ENCODE measurements around the gene MRPS35. TPM values are rescaled to one million over a fixed set of nuclear protein-coding genes. Genes with fewer than 3 reads are reported as not detected.
"Not testable (repeated sequence)": the region's sequence is repeated elsewhere in the genome, so short reads cannot be mapped to it uniquely, and the experiment has no call there.

The MRPS35 gene
- total and polyA plus RNA-seq, 2 experiments from 2014 or later: 32.0 to 63.6 TPM

- DNase-seq (ENCODE audit: low read depth in 1 of 2, low spot score in 1 of 2): no peak
- H3K4me3 ChIP-seq: no peak overlapping the region
- H3K36me3 ChIP-seq: peaks cover 42% of the 10 kb centered on the region
- no peaks in the 10 kb centered on the region for H3K27me3 ChIP-seq
- TF ChIP-seq CTCF (IDR thresholded peaks at IDR 0.05; ENCODE audit: low read depth, low read length): no peak
- no peak overlapping the region for H3K27ac ChIP-seq
- no peaks in the 10 kb centered on the region for H3K4me1 ChIP-seq (ENCODE audit: low read depth)
- H3K9me3 ChIP-seq (ENCODE audit: low read depth): no peaks in the 10 kb centered on the region
These were observed 12.6 kb downstream of the MRPS35 start for GRCh38 chr12:27723212-27723611.

DNA sequence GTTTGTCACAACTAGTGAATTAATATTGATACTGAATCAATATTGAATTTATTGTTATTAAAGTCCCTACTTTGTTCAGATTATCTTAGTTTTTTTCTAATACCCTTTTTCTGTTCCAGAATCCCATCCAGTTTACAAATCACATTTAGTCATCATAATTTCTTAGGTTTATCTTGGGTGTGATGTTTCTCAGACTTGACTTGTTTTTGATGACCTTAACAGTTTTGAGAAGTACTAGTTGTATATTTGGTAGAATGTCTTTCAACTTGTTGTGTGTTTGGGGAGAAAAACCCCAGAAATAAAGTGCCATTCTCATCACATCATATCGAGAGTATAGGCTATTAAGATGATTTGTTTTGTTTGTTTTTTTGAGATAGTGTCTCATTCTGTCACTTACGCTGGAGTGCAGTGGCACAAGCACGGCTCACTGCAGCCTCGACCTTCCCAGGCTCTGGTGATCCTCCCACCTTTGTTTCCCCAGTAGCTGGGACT, 19.5 kb downstream of the MRPS35 start:
- no peak for TF ChIP-seq CTCF (IDR thresholded peaks at IDR 0.05; ENCODE audit: low read depth, low read length)
- H3K4me1 ChIP-seq (ENCODE audit: low read depth): no peaks in the 10 kb centered on the region
- H3K9me3 ChIP-seq (ENCODE audit: low read depth): no peaks in the 10 kb centered on the region
- no peak for DNase-seq (ENCODE audit: low read depth in 1 of 2, low spot score in 1 of 2)
- no peak overlapping the region for H3K4me3 ChIP-seq
- H3K36me3 ChIP-seq: peaks cover 26% of the 10 kb centered on the region
- H3K27ac ChIP-seq: no peak overlapping the region
- H3K27me3 ChIP-seq: no peaks in the 10 kb centered on the region

DNA sequence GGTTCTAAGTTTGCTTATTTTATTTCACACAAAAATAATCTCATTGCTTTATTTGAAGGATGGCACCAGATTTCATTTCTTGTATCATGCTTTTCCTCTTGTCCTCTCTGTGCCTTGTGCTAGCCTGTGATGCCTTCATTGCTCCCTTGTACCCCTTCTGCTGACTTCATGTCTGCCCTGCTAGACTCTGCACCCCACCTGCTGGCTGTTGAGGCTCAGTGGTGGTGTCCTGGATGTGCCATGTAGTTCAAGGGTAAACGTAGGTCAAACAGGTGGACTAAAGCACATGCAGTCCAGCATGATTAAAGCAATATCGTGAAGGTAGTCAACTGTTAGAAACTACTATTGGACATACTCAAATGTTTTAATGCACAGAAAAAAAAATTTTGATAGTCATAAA, 21.6 kb downstream of the MRPS35 start:
- peaks cover 35% of the 10 kb centered on the region for H3K36me3 ChIP-seq
- TF ChIP-seq CTCF (IDR thresholded peaks at IDR 0.05; ENCODE audit: low read depth, low read length): peak; percentile 20
- no peak overlapping the region for H3K4me3 ChIP-seq
- H3K4me1 ChIP-seq (ENCODE audit: low read depth): no peaks in the 10 kb centered on the region
- H3K9me3 ChIP-seq (ENCODE audit: low read depth): no peaks in the 10 kb centered on the region
- peak in 1 of 2 donors; percentile 2 for DNase-seq (ENCODE audit: low read depth in 1 of 2, low spot score in 1 of 2)
- H3K27ac ChIP-seq: no peak overlapping the region
- H3K27me3 ChIP-seq: no peaks in the 10 kb centered on the region

GRCh38 chr12:27733052-27733656, 22.5 kb downstream of the MRPS35 start:
- Histone ChIP-seq H3K36me3 (peaks cover 43% of the 10 kb centered on the region), H3K27ac (no peak overlapping the region), H3K9me3 (ENCODE audit: low read depth) (no peaks in the 10 kb centered on the region), H3K4me1 (ENCODE audit: low read depth) (no peaks in the 10 kb centered on the region), H3K27me3 (no peaks in the 10 kb centered on the region), H3K4me3 (no peak overlapping the region)
- peak; percentile 48 to 57 for DNase-seq (ENCODE audit: low read depth in 1 of 2, low spot score in 1 of 2)
- TF ChIP-seq CTCF (IDR thresholded peaks at IDR 0.05; ENCODE audit: low read depth, low read length): peak; percentile 87

DNA sequence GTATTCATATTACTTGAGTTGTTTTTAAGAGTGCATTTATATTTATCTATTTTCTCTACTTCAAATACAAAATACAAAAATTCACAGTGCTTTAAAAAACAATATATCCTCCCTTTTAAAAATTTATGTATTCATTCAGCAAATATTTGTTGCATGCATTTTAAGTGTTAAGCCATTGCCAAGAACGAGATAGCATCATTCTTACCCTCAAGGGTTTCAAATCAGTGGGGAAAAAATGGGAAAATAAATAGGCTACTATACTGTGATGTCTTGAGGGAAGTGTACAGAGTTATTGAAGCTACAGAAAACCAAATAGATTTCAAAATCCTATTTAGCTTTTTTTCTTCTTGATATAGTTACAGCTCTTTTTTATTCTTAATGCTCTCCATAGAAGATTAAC, 23.2 kb downstream of the MRPS35 start:
- H3K4me1 ChIP-seq (ENCODE audit: low read depth): no peaks in the 10 kb centered on the region
- H3K36me3 ChIP-seq: peaks cover 47% of the 10 kb centered on the region
- no peak for TF ChIP-seq CTCF (IDR thresholded peaks at IDR 0.05; ENCODE audit: low read depth, low read length)
- H3K4me3 ChIP-seq: no peak overlapping the region
- H3K27ac ChIP-seq: no peak overlapping the region
- no peaks in the 10 kb centered on the region for H3K27me3 ChIP-seq
- no peak for DNase-seq (ENCODE audit: low read depth in 1 of 2, low spot score in 1 of 2)
- no peaks in the 10 kb centered on the region for H3K9me3 ChIP-seq (ENCODE audit: low read depth)

DNA sequence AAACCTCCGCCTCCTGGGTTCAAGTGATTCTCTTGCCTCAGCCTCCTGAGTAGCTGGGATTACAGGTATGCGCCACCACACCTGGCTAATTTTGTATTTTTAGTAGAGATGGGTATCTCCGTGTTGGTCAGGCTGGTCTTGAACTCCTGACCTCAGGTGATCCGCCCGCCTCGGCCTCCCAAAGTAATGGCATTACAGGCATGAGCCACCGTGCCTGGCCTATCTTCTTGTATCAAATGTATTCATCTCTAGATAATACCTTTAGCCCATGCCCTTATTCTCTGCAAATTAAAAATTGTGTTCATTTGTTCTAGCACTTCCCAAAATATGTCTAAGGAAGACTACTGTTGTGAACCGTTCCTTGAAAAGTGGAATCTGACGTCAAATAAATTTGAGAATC, 23.7 kb downstream of the MRPS35 start:
- not testable (repeated sequence) for DNase-seq (ENCODE audit: low read depth in 1 of 2, low spot score in 1 of 2); H3K4me1 ChIP-seq (ENCODE audit: low read depth); H3K27ac ChIP-seq; H3K27me3 ChIP-seq; H3K9me3 ChIP-seq (ENCODE audit: low read depth); H3K4me3 ChIP-seq
- peaks cover 50% of the 10 kb centered on the region for H3K36me3 ChIP-seq

Measured in cardiac muscle cell (in vitro differentiated cells and primary cell).